Peyer's patch (tissue), 4 donors: ENCODE data around the gene NUDC. TPM values are rescaled to one million over a fixed set of nuclear protein-coding genes. Genes with fewer than 3 reads are reported as not detected.
"Not testable (repeated sequence)": the region's sequence is repeated elsewhere in the genome, so short reads cannot be mapped to it uniquely, and the experiment has no call there.

Experiments used
- DNase-seq, 3 donors: peaks; one replicate each; pipeline ENCODE4 v3.0.0-alpha.2; 2017 to 2019
- H3K27ac ChIP-seq, 4 donors: fragments of 200-600 bp; sonication (generic); one replicate each; pipeline ENCODE4 v1.5.1; 2016 to 2019
- H3K27me3 ChIP-seq, 2 donors: fragments of 200-600 bp; sonication (generic); one replicate each; pipeline ENCODE4 v1.5.1; 2019
- H3K36me3 ChIP-seq, 3 donors: fragments of 200-600 bp; sonication (generic); one replicate each; pipeline ENCODE4 v1.5.1; 2016 to 2019
- H3K4me1 ChIP-seq, 4 donors: fragments of 200-600 bp; sonication (generic); one replicate each; pipeline ENCODE4 v1.5.1; 2016 to 2019
- H3K4me3 ChIP-seq, 4 donors: fragments of 200-600 bp; sonication (generic); 1 replicate in 3 of 4; 2 replicates in 1 of 4; pipeline ENCODE4 v1.5.1; 2016 to 2019; ENCODE audit warnings: mild to moderate bottlenecking in 1 of 4
- H3K9me3 ChIP-seq, 4 donors: fragments of 200-600 bp; sonication (generic); one replicate each; pipeline ENCODE4 v1.5.1; 2016 to 2019; ENCODE audit warnings: mild to moderate bottlenecking in 1 of 4
- POLR2A ChIP-seq, 2 donors: fragments of 450-650 bp; IDR thresholded peaks; one replicate each; pipeline ENCODE4 v1.5.1; 2017; ENCODE audit warnings: antibody characterized with exemption in 2 of 2, mild to moderate bottlenecking in 2 of 2, moderate library complexity in 2 of 2
- total RNA-seq, 4 donors: library from RNA; depleted of rRNA; stranded (reverse); fragments of >200 nt; gene quantifications; one replicate each; pipeline ENCODE4 v1.1.0, GENCODE V29; 2016
- TF ChIP-seq, protein P1 (sequence below), 6 experiments: fragments of 450-650 bp in 4 of 6; fragments of 200-600 bp in 2 of 6; sonication (generic) in 1 of 6; IDR thresholded peaks; one replicate each; pipeline ENCODE4 v1.5.1; 2017 to 2019; ENCODE audit warnings: antibody characterized with exemption in 6 of 6, mild to moderate bottlenecking in 3 of 6, moderate library complexity in 1 of 6

Gene NUDC
- total RNA-seq, 4 donors from 2014 or later: 27.8 to 53.6 (median 31.7) TPM

DNA sequence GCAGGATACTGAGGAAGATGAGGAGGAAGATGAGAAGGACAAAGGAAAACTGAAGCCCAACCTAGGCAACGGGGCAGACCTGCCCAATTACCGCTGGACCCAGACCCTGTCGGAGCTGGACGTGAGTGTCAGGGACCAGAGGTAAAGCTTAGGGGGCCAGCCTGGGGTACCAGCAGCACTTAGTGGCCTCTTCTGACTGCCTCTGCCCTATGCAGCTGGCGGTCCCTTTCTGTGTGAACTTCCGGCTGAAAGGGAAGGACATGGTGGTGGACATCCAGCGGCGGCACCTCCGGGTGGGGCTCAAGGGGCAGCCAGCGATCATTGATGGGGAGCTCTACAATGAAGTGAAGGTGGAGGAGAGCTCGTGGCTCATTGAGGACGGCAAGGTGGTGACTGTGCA, 21.1 kb downstream of the NUDC start:
- H3K9me3 ChIP-seq: no peaks in the 10 kb centered on the region
- TF ChIP-seq, protein P1, sequence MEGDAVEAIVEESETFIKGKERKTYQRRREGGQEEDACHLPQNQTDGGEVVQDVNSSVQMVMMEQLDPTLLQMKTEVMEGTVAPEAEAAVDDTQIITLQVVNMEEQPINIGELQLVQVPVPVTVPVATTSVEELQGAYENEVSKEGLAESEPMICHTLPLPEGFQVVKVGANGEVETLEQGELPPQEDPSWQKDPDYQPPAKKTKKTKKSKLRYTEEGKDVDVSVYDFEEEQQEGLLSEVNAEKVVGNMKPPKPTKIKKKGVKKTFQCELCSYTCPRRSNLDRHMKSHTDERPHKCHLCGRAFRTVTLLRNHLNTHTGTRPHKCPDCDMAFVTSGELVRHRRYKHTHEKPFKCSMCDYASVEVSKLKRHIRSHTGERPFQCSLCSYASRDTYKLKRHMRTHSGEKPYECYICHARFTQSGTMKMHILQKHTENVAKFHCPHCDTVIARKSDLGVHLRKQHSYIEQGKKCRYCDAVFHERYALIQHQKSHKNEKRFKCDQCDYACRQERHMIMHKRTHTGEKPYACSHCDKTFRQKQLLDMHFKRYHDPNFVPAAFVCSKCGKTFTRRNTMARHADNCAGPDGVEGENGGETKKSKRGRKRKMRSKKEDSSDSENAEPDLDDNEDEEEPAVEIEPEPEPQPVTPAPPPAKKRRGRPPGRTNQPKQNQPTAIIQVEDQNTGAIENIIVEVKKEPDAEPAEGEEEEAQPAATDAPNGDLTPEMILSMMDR (IDR thresholded peaks at IDR 0.05): no peak
- no peak for TF ChIP-seq POLR2A (IDR thresholded peaks at IDR 0.05)
- no peak overlapping the region for H3K4me3 ChIP-seq
- H3K4me1 ChIP-seq: peaks cover 0 to 14% (median 1%) of the 10 kb centered on the region in 4 donors
- H3K27me3 ChIP-seq: no peaks in the 10 kb centered on the region
- H3K36me3 ChIP-seq: peaks cover 0 to 72% (median 3%) of the 10 kb centered on the region in 3 donors
- no peak overlapping the region for H3K27ac ChIP-seq
- DNase-seq: no peak

DNA sequence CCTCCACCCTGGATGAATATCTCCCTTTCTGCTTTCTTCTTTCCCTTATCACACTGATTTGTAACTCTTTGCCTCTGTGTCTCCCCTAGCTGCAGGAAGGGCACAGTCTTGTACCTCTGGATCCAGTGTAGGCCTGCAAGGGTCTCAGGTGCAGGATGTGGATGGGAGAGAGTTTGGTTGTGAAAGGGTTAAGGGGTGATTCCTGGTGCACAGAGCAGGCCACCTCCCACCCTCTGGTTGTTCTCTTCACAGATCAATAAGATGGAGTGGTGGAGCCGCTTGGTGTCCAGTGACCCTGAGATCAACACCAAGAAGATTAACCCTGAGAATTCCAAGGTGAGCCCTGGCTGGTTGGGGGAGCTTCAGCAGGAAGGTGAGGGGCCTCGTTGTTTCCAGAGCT, 23.6 kb downstream of the NUDC start:
- Histone ChIP-seq H3K27ac (peak overlapping the region in 1 of 4 donors; percentile 74), H3K4me1 (peaks cover 0 to 18% (median 1%) of the 10 kb centered on the region in 4 donors), H3K36me3 (peaks cover 0 to 59% (median 3%) of the 10 kb centered on the region in 3 donors), H3K9me3 (no peaks in the 10 kb centered on the region), H3K27me3 (no peaks in the 10 kb centered on the region), H3K4me3 (no peak overlapping the region)
- TF ChIP-seq, protein P1 (IDR thresholded peaks at IDR 0.05): no peak
- TF ChIP-seq POLR2A (IDR thresholded peaks at IDR 0.05): no peak
- DNase-seq: no peak

DNA sequence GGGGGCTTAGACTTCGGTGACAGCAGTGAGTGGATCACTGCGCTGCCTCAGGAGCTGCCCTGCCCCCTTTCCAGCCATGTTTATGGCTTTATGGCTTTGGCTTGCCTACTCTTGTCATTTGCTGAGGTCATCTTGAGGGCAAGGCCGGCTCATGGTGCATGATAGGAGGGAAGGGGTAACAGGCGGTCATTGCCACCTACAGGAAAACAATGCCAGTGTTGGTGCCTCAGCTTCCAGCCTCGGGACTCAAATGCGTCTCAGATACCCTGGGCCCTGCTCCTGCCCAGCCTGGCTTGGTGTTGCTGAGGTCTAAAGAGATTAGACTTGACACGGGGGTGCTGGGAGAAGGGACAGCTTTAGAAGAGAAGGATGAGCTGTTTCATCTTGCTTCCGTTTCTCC, 24.2 kb downstream of the NUDC start:
- no peaks in the 10 kb centered on the region for H3K27me3 ChIP-seq
- H3K9me3 ChIP-seq: no peaks in the 10 kb centered on the region
- TF ChIP-seq, protein P1 (IDR thresholded peaks at IDR 0.05): peak in 3 of 6 experiments; percentile 40 to 56 (median 49)
- no peak for TF ChIP-seq POLR2A (IDR thresholded peaks at IDR 0.05)
- H3K4me1 ChIP-seq: peaks cover 0 to 19% (median 1%) of the 10 kb centered on the region in 4 donors
- peak in 2 of 3 donors; percentile 83 to 89 for DNase-seq
- H3K36me3 ChIP-seq: peaks cover 0 to 59% (median 3%) of the 10 kb centered on the region in 3 donors
- no peak overlapping the region for H3K4me3 ChIP-seq
- H3K27ac ChIP-seq: peak overlapping the region in 2 of 4 donors; percentile 64 to 74

DNA sequence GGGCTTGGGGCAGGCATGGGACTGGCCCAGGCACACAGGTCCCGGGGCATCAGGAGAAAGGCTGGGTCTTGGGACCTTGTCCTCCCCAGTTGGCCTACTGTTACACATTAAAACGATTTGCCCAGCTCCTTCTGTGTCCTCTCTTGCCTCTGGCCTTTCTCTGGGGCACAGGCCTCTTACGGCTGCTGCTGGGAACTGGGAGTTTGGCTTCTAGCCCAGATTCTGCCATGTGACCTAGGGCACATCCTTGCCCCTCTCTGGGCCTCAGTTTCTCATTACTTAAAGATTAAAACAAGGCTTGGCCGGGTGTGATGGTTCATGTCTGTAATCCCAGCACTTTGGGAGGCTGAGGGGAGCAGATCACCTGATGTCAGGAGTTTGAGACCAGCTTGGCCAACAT, 24.7 kb downstream of the NUDC start:
- DNase-seq: no peak
- H3K36me3 ChIP-seq: peaks cover 0 to 61% (median 3%) of the 10 kb centered on the region in 3 donors

DNA sequence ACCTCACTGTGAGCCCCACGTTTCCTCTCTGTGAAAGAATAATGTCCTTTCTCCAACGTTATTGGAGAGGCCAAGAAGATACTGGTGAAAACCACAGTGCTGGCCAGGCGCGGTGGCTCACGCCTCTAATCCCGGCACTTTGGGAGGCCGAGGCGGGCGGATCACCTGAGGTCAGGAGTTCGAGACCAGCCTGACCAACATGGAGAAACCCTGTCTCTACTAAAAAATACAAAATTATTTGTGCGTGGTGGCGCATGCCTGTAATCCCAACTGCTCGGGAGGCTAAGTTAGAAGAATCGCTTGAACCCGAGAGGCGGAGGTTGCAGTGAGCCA, 27.1 kb downstream of the NUDC start:
- peaks cover 0 to 43% (median 0%) of the 10 kb centered on the region in 3 donors for H3K36me3 ChIP-seq
- H3K27ac ChIP-seq: not testable (repeated sequence)

More for the DNA sequence above, 24.7 kb downstream of the NUDC start:
- peak overlapping the region in 2 of 4 donors; percentile 64 to 74 for H3K27ac ChIP-seq
- H3K27me3 ChIP-seq: no peaks in the 10 kb centered on the region
- peaks cover 0 to 19% (median 1%) of the 10 kb centered on the region in 4 donors for H3K4me1 ChIP-seq
- no peak overlapping the region for H3K4me3 ChIP-seq
- TF ChIP-seq, protein P1 (IDR thresholded peaks at IDR 0.05): no peak
- no peak for TF ChIP-seq POLR2A (IDR thresholded peaks at IDR 0.05)
- no peaks in the 10 kb centered on the region for H3K9me3 ChIP-seq

DNA sequence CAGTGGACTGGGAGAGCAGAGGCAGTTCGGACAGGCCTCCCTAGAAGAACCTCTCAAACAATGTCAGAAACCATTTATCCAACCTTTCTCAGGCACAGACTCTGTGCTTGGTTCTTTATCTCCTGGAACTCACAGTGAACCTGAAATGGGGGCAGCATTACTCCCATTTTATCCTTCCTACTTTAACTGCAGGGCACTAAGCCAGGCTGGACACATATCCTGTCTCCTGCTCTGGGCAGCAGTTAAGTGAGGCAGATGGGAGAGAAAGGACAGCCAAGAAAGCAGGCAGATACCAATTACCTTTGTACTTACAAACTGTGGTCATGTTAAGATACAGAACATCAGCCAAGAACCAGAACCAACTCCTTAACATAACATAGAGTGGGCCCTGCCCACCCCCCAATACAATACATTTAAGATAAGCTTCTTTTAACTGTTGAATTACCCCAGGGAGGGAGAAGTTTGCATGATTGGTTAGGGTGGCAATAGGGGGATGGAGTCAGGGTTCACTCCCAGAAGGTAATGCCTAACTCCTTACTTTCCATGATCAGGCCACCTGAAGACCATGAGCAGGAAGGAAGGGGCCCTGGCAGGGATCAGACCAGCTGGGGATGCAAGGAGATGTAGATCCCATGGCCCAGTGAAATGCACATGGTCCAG, 27.9 kb downstream of the NUDC start:
- Histone ChIP-seq H3K27me3 (no peaks in the 10 kb centered on the region), H3K4me3 (no peak overlapping the region), H3K9me3 (no peaks in the 10 kb centered on the region), H3K27ac (no peak overlapping the region), H3K4me1 (peaks cover 0 to 19% (median 1%) of the 10 kb centered on the region in 4 donors), H3K36me3 (peaks cover 0 to 36% (median 0%) of the 10 kb centered on the region in 3 donors)
- TF ChIP-seq POLR2A (IDR thresholded peaks at IDR 0.05): no peak
- TF ChIP-seq, protein P1 (IDR thresholded peaks at IDR 0.05): no peak
- DNase-seq: no peak

More for the DNA sequence above, 27.1 kb downstream of the NUDC start:
- H3K9me3 ChIP-seq, H3K27me3 ChIP-seq, H3K4me3 ChIP-seq, DNase-seq: not testable (repeated sequence)
- H3K4me1 ChIP-seq: peaks cover 0 to 19% (median 1%) of the 10 kb centered on the region in 4 donors
